IMR-90 (cell line): Measurements from ENCODE around the gene GPR45. TPM values are rescaled to one million over a fixed set of nuclear protein-coding genes. Genes with fewer than 3 reads are reported as not detected.

Experiments used
- ATAC-seq: fragments of 200-7000 bp; cut with Tn5 transposase; 2 replicates; pipeline ENCODE4 v1.9.1; 2020; ENCODE audit warnings: low read depth, mild to moderate bottlenecking, moderate library complexity
- BruUV-seq: library from RNA; stranded (reverse); fragments of 400-500 nt; replicated peaks from 2 replicates; lab custom pipeline; 2021; lab: Mats Ljungman, UMichigan
- CTCF ChIA-PET: fragments of 300-600 bp; formaldehyde crosslinking; extraction: SDS; loops from one replicate; lab custom pipeline; 2021; ENCODE audit warnings: antibody characterized with exemption; lab: Yijun Ruan, JAX
- POLR2A ChIA-PET: fragments of 300-600 bp; sonication (Branson Sonifier 250); formaldehyde crosslinking; loops from one replicate; lab custom pipeline; 2022; ENCODE audit warnings: antibody characterized with exemption; ENCODE audit not compliant: unreplicated experiment; lab: Charles Lee
- DNase-seq: peaks from one replicate; pipeline ENCODE4 v3.0.0; 2013
- H2AFZ ChIP-seq: replicated peaks from 2 replicates; pipeline ENCODE3; 2013; ENCODE audit warnings: low read length, mild to moderate bottlenecking; ENCODE audit not compliant: poor library complexity
- H2AK5ac ChIP-seq: 2 replicates; pipeline ENCODE4 v1.6.1; 2013; ENCODE audit warnings: low read depth, low read length, inconsistent platforms
- H2AK9ac ChIP-seq: replicated peaks from 2 replicates; pipeline ENCODE3; 2013; ENCODE audit warnings: mild to moderate bottlenecking, low read depth, low read length, moderate library complexity; ENCODE audit not compliant: poor library complexity
- H2BK120ac ChIP-seq: 2 replicates; pipeline ENCODE4 v1.6.1; 2013; ENCODE audit warnings: low read depth, low read length, inconsistent platforms
- H2BK15ac ChIP-seq: 3 replicates; pipeline ENCODE4 v1.6.1; 2013; ENCODE audit warnings: low read depth, low read length, inconsistent platforms
- H2BK20ac ChIP-seq: 2 replicates; pipeline ENCODE4 v1.6.1; 2013; ENCODE audit warnings: low read depth, mild to moderate bottlenecking, inconsistent platforms, low read length, moderate library complexity
- H2BK5ac ChIP-seq: 2 replicates; pipeline ENCODE4 v1.6.1; 2013; ENCODE audit warnings: mild to moderate bottlenecking, low read depth, low read length, inconsistent platforms; ENCODE audit not compliant: poor library complexity, severe bottlenecking
- H3K14ac ChIP-seq: replicated peaks from 2 replicates; pipeline ENCODE4 v1.6.1; 2013; ENCODE audit warnings: low read depth, low read length, inconsistent platforms
- H3K18ac ChIP-seq: 2 replicates; pipeline ENCODE4 v1.6.1; 2013; ENCODE audit warnings: low read depth, low read length, control low read depth
- H3K23ac ChIP-seq: 2 replicates; pipeline ENCODE4 v1.6.1; 2013; ENCODE audit warnings: low read depth, low read length, inconsistent platforms
- H3K27ac ChIP-seq: 2 replicates; pipeline ENCODE4 v1.5.1; 2013; ENCODE audit warnings: mild to moderate bottlenecking, control low read depth, low read length; ENCODE audit not compliant: insufficient read depth
- H3K27me3 ChIP-seq: 2 replicates; pipeline ENCODE4 v1.6.1; 2013; ENCODE audit warnings: low read length; ENCODE audit not compliant: control insufficient read depth, insufficient read depth
- H3K36me3 ChIP-seq: 2 replicates; pipeline ENCODE4 v1.6.1; 2013; ENCODE audit warnings: low read length, mixed read lengths; ENCODE audit not compliant: control insufficient read depth, insufficient read depth
- H3K4ac ChIP-seq: 2 replicates; pipeline ENCODE4 v1.6.1; 2013; ENCODE audit warnings: low read depth, low read length, inconsistent platforms
- H3K4me1 ChIP-seq: 2 replicates; pipeline ENCODE4 v1.6.1; 2013; ENCODE audit warnings: low read length, mixed read lengths; ENCODE audit not compliant: control insufficient read depth, insufficient read depth
- H3K4me2 ChIP-seq: 2 replicates; pipeline ENCODE4 v1.6.1; 2013; ENCODE audit warnings: low read depth, mild to moderate bottlenecking, control low read depth, low read length, moderate library complexity
- H3K4me3 ChIP-seq: 2 replicates; pipeline ENCODE4 v1.5.1; 2013; ENCODE audit warnings: low read depth, mild to moderate bottlenecking, control low read depth, low read length, moderate library complexity; ENCODE audit not compliant: insufficient read depth
- H3K56ac ChIP-seq: 2 replicates; pipeline ENCODE4 v1.6.1; 2013; ENCODE audit warnings: low read length, inconsistent platforms; ENCODE audit not compliant: insufficient read depth; ENCODE audit errors: extremely low read depth
- H3K79me1 ChIP-seq, 2 experiments: 2 replicates each; pipeline ENCODE4 v1.6.1; 2013; ENCODE audit warnings: low read length in 2 of 2, inconsistent platforms in 1 of 2, low read depth in 1 of 2
- H3K9ac ChIP-seq: 2 replicates; pipeline ENCODE4 v1.6.1; 2013; ENCODE audit warnings: low read depth, low read length, control low read depth
- H3K9me1 ChIP-seq: 2 replicates; pipeline ENCODE4 v1.6.1; 2013; ENCODE audit warnings: low read length, inconsistent platforms; ENCODE audit not compliant: insufficient read depth
- H3K9me3 ChIP-seq: 2 replicates; pipeline ENCODE4 v1.6.1; 2013; ENCODE audit warnings: low read length; ENCODE audit not compliant: control insufficient read depth, insufficient read depth
- H4K20me1 ChIP-seq: 2 replicates; pipeline ENCODE4 v1.6.1; 2013; ENCODE audit warnings: low read length, inconsistent platforms; ENCODE audit not compliant: insufficient read depth
- H4K5ac ChIP-seq: 2 replicates; pipeline ENCODE4 v1.6.1; 2013; ENCODE audit warnings: mild to moderate bottlenecking, low read depth, low read length, control low read depth
- H4K8ac ChIP-seq, 2 experiments: 2 replicates each; pipeline ENCODE4 v1.6.1; 2013; ENCODE audit warnings: low read depth in 2 of 2, low read length in 2 of 2, control low read depth in 1 of 2, inconsistent platforms in 1 of 2
- H4K91ac ChIP-seq: 2 replicates; pipeline ENCODE4 v1.6.1; 2013; ENCODE audit warnings: low read depth, low read length, inconsistent platforms; ENCODE audit not compliant: insufficient read depth
- RCOR1 ChIP-seq: IDR thresholded peaks from 2 replicates; pipeline ENCODE4 v1.6.1; 2012; ENCODE audit warnings: mild to moderate bottlenecking, low read length, improper control_type of control experiment; ENCODE audit not compliant: insufficient replicate concordance
- WGBS, 2 experiments: methylation state at CpG; one replicate each; pipeline versions ENCODE4 v1.1.5 to v1.1.7; 2013; ENCODE audit warnings: missing lambda C conversion rate in 2 of 2; ENCODE audit not compliant: insufficient read length in 1 of 2; ENCODE audit errors: extremely low coverage in 2 of 2; 5-methylcytosine and 5-hydroxymethylcytosine counted together
- dilution Hi-C: fragments of 300-500 bp; cut with HindIII; formaldehyde crosslinking; loops from one replicate; pipeline ENCODE4 v1.14.3; 2018; ENCODE audit warnings: low sequenced_read_pairs; ENCODE audit not compliant: unreplicated experiment
- in situ Hi-C: fragments of 300-500 bp; cut with MboI; formaldehyde crosslinking; loops from 3 replicates; pipeline ENCODE4 v1.14.3; 2019; ENCODE audit warnings: low sequenced_read_pairs, inconsistent platforms, mixed read lengths
- intact Hi-C: fragments of 100-400 bp; cut with micrococcal nuclease; formaldehyde crosslinking; loops from 2 replicates; pipeline ENCODE4 v1.10.0; 2022
- polyA plus RNA-seq, 3 experiments: library from polyadenylated mRNA; depleted of rRNA; stranded (reverse); fragments of >200 nt; gene quantifications; 2 replicates each; pipeline ENCODE4 v1.2.3, GENCODE V29; 2012; ENCODE audit warnings: low replicate concordance in 1 of 3
- total RNA-seq: library from RNA; depleted of rRNA; stranded (reverse); fragments of >200 nt; gene quantifications from 2 replicates; pipeline ENCODE4 v1.2.3, GENCODE V29; 2012
- TF ChIP-seq, protein P1 (sequence below): conservative IDR thresholded peaks from 2 replicates; pipeline ENCODE4 v1.5.1; 2012; ENCODE audit warnings: mild to moderate bottlenecking, low read depth, low read length, improper control_type of control experiment

GPR45 gene
- total and polyA plus RNA-seq, 2 of the 4 experiments (the other 2 are of a cell fraction) = not detected

DNA sequence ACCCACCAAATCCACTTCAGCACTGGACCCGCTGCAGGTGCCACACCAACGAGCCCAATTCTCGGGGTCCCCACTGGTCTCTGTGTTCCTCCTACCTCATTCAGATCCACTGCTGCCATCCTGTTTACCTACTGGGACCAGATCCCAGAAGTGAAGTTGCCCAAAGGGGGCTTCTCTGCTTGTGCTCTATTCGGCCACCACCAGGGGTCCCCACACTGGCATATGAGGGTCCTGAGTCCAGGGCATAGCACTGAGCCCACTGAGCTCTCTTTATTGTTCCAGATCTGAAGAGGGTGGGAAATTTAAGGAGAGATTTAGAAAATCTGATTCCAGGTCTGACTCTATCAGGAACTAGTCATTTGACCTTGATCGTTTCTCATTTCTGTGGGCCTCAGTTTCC, 2.4 kb downstream of the GPR45 start:
- TF ChIP-seq, protein P1, sequence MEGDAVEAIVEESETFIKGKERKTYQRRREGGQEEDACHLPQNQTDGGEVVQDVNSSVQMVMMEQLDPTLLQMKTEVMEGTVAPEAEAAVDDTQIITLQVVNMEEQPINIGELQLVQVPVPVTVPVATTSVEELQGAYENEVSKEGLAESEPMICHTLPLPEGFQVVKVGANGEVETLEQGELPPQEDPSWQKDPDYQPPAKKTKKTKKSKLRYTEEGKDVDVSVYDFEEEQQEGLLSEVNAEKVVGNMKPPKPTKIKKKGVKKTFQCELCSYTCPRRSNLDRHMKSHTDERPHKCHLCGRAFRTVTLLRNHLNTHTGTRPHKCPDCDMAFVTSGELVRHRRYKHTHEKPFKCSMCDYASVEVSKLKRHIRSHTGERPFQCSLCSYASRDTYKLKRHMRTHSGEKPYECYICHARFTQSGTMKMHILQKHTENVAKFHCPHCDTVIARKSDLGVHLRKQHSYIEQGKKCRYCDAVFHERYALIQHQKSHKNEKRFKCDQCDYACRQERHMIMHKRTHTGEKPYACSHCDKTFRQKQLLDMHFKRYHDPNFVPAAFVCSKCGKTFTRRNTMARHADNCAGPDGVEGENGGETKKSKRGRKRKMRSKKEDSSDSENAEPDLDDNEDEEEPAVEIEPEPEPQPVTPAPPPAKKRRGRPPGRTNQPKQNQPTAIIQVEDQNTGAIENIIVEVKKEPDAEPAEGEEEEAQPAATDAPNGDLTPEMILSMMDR = 0 out of 2 replicates have a peak, but pooled peaks have one; percentile 19
- no peak for TF ChIP-seq RCOR1
- POLR2A ChIA-PET = no interaction called here
- BruUV-seq = no TSS peak
- H3K79me1 ChIP-seq = no peaks in the 10 kb centered on the region
- H4K91ac ChIP-seq = no peak overlapping the region
- H3K9ac ChIP-seq = no peak overlapping the region
- H2AFZ ChIP-seq = no peak overlapping the region
- H3K56ac ChIP-seq = no peak overlapping the region
- no peak overlapping the region for H3K18ac ChIP-seq
- H2BK120ac ChIP-seq = no peak overlapping the region
- WGBS, 2 experiments = no CpG with 5 or more reads among the region's 5 CpGs
- H2AK5ac ChIP-seq = no peak overlapping the region
- 0 out of 2 replicates have a peak, but pooled peaks cover 3% of the 10 kb centered on the region for H3K9me1 ChIP-seq
- no peak for DNase-seq
- no peaks in the 10 kb centered on the region for H3K36me3 ChIP-seq
- no peak for ATAC-seq
- dilution Hi-C loops (no loop called here), in situ Hi-C loops (no loop called here), intact Hi-C loops (no loop called here)
- no peak overlapping the region for H4K8ac ChIP-seq
- no peaks in the 10 kb centered on the region for H3K9me3 ChIP-seq
- no peak overlapping the region for H3K23ac ChIP-seq
- no peak overlapping the region for H2BK15ac ChIP-seq
- H3K4me3 ChIP-seq = no peak overlapping the region
- CTCF ChIA-PET = no interaction called here
- H3K14ac ChIP-seq = no peak overlapping the region
- 0 out of 2 replicates have a peak, but pooled peaks cover 1% of the 10 kb centered on the region for H3K4me1 ChIP-seq
- H2AK9ac ChIP-seq = no peak overlapping the region
- no peak overlapping the region for H3K4ac ChIP-seq
- H4K5ac ChIP-seq = no peak overlapping the region
- H3K27me3 ChIP-seq = peaks cover 13% of the 10 kb centered on the region
- no peaks in the 10 kb centered on the region for H4K20me1 ChIP-seq
- H3K27ac ChIP-seq = no peak overlapping the region
- H2BK20ac ChIP-seq = no peak overlapping the region
- no peak overlapping the region for H2BK5ac ChIP-seq
- no peak overlapping the region for H3K4me2 ChIP-seq
